RWPE1 (cell line): Measurements from ENCODE around the gene LGI4.

Experiments
- CTCF ChIA-PET: fragments of 350-600 bp; sonication (Branson Sonifier 250); formaldehyde crosslinking; extraction: SDS; loops from one replicate; lab custom pipeline; 2021; lab: Yijun Ruan, JAX
- POLR2A ChIA-PET: fragments of 400-600 bp; formaldehyde crosslinking; extraction: SDS; loops from one replicate; lab custom pipeline; 2020; ENCODE audit warnings: antibody characterized with exemption; ENCODE audit not compliant: low non-redundant PET; lab: Yijun Ruan, JAX
- DNase-seq: peaks from one replicate; pipeline ENCODE4 v3.0.0; 2012; ENCODE audit warnings: low spot score
- H3K27ac ChIP-seq: fragments of 450-650 bp; 2 replicates; pipeline ENCODE4 v1.5.1; 2017
- TF ChIP-seq, protein P1 (sequence below): fragments of 450-650 bp; conservative IDR thresholded peaks from 2 replicates; pipeline ENCODE4 v1.5.1; 2017; ENCODE audit warnings: low read depth, mild to moderate bottlenecking

The LGI4 gene

DNA sequence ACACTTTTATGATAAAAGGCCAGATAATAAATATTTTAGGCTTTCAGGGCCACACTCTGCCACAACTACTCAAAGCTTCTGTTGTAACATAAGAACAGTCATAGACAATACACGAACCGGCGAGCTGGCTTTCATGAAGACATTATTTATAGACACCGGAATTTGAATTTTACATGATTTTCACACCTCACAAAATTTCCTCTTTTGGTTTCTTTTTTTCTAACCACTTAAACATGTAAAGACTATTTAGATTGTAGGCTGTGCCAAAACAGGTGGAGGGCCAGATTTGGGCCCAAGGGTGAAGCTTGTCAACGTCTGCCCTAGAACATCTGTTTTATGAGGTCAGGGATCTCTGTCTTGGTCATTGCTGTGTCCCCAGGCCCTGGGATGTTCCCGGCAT lies 48.9 kb downstream of the LGI4 start:
- H3K27ac ChIP-seq: no peak overlapping the region
- POLR2A ChIA-PET: no interaction called here
- CTCF ChIA-PET: interaction anchor here (0.5 to 3.2 kb wide), 3 partner anchors 19 to 85 kb away, joined by 3 to 13 read pairs (median 4); no protein-coding TSS in a partner anchor
- no peak for DNase-seq
- TF ChIP-seq, protein P1, sequence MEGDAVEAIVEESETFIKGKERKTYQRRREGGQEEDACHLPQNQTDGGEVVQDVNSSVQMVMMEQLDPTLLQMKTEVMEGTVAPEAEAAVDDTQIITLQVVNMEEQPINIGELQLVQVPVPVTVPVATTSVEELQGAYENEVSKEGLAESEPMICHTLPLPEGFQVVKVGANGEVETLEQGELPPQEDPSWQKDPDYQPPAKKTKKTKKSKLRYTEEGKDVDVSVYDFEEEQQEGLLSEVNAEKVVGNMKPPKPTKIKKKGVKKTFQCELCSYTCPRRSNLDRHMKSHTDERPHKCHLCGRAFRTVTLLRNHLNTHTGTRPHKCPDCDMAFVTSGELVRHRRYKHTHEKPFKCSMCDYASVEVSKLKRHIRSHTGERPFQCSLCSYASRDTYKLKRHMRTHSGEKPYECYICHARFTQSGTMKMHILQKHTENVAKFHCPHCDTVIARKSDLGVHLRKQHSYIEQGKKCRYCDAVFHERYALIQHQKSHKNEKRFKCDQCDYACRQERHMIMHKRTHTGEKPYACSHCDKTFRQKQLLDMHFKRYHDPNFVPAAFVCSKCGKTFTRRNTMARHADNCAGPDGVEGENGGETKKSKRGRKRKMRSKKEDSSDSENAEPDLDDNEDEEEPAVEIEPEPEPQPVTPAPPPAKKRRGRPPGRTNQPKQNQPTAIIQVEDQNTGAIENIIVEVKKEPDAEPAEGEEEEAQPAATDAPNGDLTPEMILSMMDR: no peak

DNA sequence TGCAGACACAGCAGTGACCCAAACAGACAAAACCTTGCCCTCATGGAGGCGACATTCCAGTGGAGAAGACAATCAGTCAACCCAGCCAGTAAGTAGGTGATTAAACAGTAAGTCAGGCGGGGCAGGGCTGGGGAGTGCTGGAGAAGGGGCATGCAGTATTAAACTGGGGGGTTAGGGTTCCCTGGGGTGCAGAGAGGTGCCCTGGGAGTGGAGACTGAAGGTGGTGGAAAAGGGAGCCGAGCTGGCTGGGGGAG lies 50.4 kb downstream of the LGI4 start:
- ChIA-PET CTCF (no interaction called here), POLR2A (no interaction called here)
- DNase-seq: no peak
- no peak overlapping the region for H3K27ac ChIP-seq
- TF ChIP-seq, protein P1: no peak

DNA sequence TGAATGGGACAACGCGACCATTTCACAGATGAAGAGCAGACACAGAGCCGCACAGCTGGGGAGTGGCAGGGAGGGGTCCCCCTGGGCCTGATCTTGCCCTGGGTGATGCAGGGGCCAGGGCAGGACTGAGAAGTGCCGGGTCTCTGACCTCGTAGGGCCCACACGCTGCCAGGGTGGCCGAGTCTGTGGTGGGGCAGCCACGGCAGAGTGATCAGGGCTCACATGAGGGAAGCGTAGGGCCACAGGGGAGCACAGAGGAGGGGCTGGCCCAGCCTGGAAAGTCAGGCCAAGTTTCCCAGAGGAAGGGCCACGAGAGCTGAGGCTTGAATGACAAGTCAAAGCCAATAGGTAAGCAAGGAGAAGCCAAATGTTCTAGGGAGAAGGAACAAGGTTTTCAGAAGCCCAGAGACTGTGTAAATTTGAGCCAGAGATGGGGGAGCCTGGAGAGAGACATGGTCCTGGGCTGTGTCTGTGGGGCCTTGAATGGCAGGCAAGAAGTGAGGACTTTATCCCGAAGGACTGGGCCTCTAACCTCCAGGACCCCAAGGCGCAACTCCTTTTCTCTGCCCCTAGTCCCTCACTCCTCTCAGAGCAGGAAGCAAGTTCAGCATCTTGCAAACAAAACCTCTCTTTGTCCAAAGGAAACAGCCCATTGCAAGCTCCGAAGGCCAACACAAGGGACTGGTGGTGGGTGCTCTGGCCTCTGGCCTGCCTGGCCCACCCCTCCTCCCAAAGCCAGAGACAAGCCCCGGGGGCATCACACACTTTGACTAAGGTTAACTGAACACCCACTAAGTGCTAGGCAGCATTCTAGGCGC lies 51.0 kb downstream of the LGI4 start:
- TF ChIP-seq, protein P1: no peak
- CTCF ChIA-PET: no interaction called here
- POLR2A ChIA-PET: no interaction called here

DNA sequence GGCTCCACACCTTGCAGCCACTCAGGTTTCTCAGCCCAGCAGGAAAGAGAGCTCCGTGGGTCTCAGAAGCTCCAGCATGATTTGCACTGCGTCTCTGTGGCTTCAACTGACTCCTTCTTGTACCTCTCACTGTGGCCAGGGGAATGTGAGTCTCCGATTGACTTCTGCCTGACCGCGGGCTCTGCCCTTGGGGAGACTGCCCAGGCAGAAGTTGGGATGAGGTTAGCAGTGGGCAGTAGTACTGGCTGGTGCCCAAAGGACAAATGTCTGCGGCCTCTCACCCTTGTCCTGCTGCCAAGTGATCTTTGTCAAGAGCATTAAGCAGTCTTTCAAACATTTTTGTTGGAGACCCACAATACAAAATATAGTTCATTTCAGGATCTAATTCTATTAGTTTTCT lies 53.7 kb downstream of the LGI4 start:
- no peak for DNase-seq
- TF ChIP-seq, protein P1: no peak
- H3K27ac ChIP-seq: no peak overlapping the region
- ChIA-PET CTCF (interaction anchor here (0.9 to 1.0 kb wide), 2 partner anchors 15 to 37 kb away, joined by 3 read pairs; no protein-coding TSS in a partner anchor), POLR2A (interaction anchor here (0.6 kb wide), 1 partner anchor 29 kb away, joined by 6 read pairs; no protein-coding TSS in a partner anchor)

More for the DNA sequence above, 51.0 kb downstream of the LGI4 start:
- no peak overlapping the region for H3K27ac ChIP-seq
- no peak for DNase-seq

DNA sequence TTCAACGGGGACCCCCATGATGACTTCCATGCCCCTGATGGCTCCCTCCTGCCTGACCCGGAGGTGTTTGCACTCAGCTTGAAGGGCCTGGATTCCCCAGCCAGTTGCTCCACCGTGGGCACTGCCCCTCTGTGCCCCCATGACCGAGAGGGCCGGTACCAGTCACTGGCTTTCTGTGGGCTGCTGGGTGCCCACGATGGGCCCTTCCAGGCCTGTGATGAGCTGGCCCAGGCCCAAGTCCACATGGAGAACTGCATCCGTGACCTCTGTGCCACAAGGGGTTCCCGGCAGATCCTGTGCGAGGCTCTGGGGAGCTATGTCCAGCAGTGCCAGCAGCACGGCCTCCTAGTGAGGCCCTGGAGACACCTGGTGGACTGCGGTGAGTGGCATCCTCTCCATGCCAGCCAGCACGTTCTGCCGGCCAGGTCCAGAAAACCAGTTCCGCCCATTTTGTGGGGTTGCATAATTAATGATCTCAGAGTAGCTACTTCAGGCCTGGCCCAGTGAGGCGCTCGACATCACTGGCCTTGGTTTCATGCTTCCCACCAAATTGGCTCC lies 54.2 kb downstream of the LGI4 start:
- no peak overlapping the region for H3K27ac ChIP-seq
- DNase-seq: no peak
- POLR2A ChIA-PET: no interaction called here
- CTCF ChIA-PET: interaction anchor here (0.9 to 1.0 kb wide), 2 partner anchors 14 to 36 kb away, joined by 3 read pairs; no protein-coding TSS in a partner anchor
- TF ChIP-seq, protein P1: no peak

DNA sequence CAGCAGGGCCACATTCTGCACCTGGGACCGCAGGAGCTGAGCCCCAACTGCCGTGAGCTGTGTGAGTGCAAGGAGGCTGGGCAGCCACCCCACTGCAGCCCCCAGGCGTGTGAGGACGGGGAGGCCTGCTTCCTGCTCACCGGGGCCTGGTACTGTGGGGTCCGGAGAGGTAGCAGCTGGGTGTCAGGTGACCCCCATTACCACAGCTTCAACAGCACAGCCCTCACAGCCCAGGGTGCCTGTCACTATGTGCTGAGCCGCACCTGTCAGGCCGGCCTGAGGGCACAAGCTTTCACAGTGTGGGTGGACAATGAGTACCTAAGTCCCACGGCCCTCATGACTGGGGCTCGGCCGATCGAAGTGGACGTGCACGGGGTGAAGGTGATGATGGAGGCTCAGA lies 55.0 kb downstream of the LGI4 start:
- no peak for DNase-seq
- TF ChIP-seq, protein P1: no peak
- CTCF ChIA-PET: no interaction called here
- H3K27ac ChIP-seq: no peak overlapping the region
- POLR2A ChIA-PET: no interaction called here
